Inferior parietal cortex (tissue), 1 donor: ENCODE results near the gene ZNF521.

Source experiments
- DNase-seq: peaks from one replicate; pipeline ENCODE4 v3.0.0-alpha.2; 2016; ENCODE audit errors: extremely low spot score

Gene ZNF521

GRCh38 chr18:25228410-25228809 lies 123.6 kb downstream of the ZNF521 start:
- DNase-seq = no peak

GRCh38 chr18:25225151-25225550 lies 126.8 kb downstream of the ZNF521 start:
- DNase-seq = no peak

GRCh38 chr18:25223899-25224886 lies 127.8 kb downstream of the ZNF521 start:
- no peak for DNase-seq

GRCh38 chr18:25223211-25223610 lies 128.8 kb downstream of the ZNF521 start:
- DNase-seq = no peak

GRCh38 chr18:25222648-25223047 lies 129.3 kb downstream of the ZNF521 start:
- no peak for DNase-seq

- no peak for DNase-seq
Measured at GRCh38 chr18:25210622-25211021, 141.3 kb downstream of the ZNF521 start.

GRCh38 chr18:25192065-25192464 lies 159.9 kb downstream of the ZNF521 start:
- no peak for DNase-seq

- no peak for DNase-seq
Measured at GRCh38 chr18:25190472-25190871, 161.5 kb downstream of the ZNF521 start.

- DNase-seq = no peak
Measured at GRCh38 chr18:25189391-25190185, 162.4 kb downstream of the ZNF521 start.

GRCh38 chr18:25187521-25188192 lies 164.3 kb downstream of the ZNF521 start:
- DNase-seq = no peak

GRCh38 chr18:25186871-25187270 lies 165.1 kb downstream of the ZNF521 start:
- DNase-seq = no peak

- DNase-seq = no peak
Measured at GRCh38 chr18:25181993-25182392, 170.0 kb downstream of the ZNF521 start.

GRCh38 chr18:25181581-25181980 lies 170.4 kb downstream of the ZNF521 start:
- no peak for DNase-seq

- DNase-seq = no peak
Measured at GRCh38 chr18:25180973-25181548, 170.9 kb downstream of the ZNF521 start.

- no peak for DNase-seq
Measured at GRCh38 chr18:25177631-25178030, 174.3 kb downstream of the ZNF521 start.

GRCh38 chr18:25176518-25177042 lies 175.4 kb downstream of the ZNF521 start:
- no peak for DNase-seq

- DNase-seq = no peak
Measured at GRCh38 chr18:25175558-25176517, 176.1 kb downstream of the ZNF521 start.

- DNase-seq = no peak
Measured at GRCh38 chr18:25174324-25174723, 177.6 kb downstream of the ZNF521 start.

- DNase-seq = no peak
Measured at GRCh38 chr18:25171334-25171733, 180.6 kb downstream of the ZNF521 start.

GRCh38 chr18:25170402-25170801 lies 181.6 kb downstream of the ZNF521 start:
- DNase-seq = no peak
